H4 (cell line): ENCODE measurements around the gene BTBD1. TPM values are rescaled to one million over a fixed set of nuclear protein-coding genes. Genes with fewer than 3 reads are reported as not detected.
"Not testable (repeated sequence)": the region's sequence is repeated elsewhere in the genome, so short reads cannot be mapped to it uniquely, and the experiment has no call there.

Experiments used
- DNase-seq: peaks from one replicate; pipeline ENCODE4 v3.0.0-alpha.2; 2015; ENCODE audit warnings: low spot score
- total RNA-seq: library from RNA; depleted of rRNA; stranded (reverse); fragments of >200 nt; shearing (Covaris generic); gene quantifications from 2 replicates; pipeline ENCODE4 v1.2.3, GENCODE V29; 2014

BTBD1 gene
- total RNA-seq, 1 experiment from 2014 or later = 51.6 TPM

DNA sequence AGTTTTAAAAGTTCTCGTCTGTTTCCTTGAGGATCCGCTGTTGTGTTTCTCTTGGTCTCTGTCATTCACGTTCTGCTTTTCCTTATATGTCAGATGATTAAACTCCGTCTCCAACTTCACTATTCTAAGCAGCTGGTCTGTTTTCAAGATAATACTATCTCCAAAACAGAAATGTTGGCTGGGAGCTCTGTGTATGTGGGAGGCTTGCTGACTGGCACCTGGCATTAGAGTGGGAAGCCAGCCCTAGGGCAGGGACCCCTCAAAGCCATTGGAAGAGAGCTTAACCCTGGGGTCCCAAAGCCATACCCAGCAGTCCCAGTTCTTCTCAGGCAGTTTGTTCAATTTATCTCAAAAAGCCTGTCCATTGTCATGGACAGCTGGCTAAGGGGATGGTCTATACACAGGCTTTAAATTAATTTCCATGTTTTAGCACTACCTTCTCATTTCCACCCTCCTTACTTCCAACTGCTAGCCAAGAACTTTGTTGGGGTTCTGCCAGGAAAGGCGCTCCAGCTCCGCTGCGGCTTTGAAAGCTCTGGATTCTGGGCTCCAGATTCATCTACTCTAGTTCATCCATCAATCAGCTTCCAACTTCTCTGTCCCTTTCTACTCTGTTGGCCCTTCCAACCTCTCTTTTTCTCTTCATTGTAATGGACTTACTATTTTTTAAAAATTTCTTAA lies 9.2 kb downstream of the BTBD1 start:
- no peak for DNase-seq

DNA sequence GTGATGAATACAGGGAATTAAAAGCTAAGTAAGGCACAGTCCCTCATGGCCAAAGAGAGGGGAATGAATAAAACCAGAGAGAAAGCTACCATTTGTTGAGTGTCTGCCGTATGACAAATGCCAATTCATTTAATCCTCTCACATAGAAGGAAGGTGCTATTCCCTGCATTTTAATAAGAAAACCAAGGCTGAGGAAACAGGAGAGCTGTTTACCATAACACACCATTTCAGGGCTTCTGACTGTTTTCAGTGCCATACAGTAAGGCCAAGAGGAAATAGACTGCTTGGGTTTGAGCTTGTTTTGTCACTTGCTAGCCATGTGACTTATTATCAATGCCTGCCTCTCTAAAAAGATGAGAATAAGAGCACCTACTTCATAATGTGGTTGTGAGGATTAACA lies 10.1 kb downstream of the BTBD1 start:
- no peak for DNase-seq

DNA sequence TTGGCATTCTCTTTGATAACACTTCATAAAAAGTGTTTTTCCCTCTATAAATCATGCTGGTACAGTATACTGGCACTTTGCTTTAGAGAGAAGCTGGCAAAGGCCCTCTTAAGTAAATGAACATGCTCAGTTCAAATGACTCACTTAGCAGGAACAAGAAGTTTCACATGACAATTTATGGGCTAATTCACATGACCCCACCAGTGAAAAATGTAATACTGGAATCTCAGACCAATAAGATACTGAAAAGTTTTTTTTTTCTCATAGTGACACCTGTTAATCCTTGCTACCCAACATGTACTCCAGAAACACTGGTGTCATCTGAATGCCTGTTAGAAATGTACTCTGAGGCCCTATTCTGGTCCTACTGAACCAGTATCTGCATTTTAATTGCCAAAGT lies 13.9 kb downstream of the BTBD1 start:
- peak; percentile 41 for DNase-seq

DNA sequence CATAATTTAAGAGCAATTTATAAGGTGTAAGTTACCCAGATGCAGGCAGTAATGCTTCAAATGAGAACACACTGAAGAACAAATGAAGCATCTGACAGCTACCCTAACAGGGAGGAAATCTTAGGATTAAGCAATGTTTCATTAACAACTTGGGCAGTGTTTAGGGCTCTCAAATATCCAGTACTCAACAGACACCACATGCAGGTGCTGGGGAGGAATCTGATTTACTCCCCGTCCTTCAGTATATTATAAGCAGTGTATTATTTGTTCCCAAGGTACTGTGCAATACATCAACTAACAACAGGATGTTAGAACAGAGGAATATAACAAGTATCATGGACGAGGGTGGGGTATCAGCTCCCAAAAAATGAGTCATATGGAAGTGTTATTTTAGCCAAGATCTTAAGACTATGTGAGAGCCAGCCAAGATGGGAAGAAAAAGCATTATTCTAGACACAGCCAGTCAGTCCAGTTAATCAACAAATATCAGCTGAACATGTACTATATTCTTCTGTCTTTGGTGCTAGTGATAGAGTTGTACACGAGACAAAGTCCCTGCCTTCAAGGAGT lies 20.4 kb downstream of the BTBD1 start:
- no peak for DNase-seq

DNA sequence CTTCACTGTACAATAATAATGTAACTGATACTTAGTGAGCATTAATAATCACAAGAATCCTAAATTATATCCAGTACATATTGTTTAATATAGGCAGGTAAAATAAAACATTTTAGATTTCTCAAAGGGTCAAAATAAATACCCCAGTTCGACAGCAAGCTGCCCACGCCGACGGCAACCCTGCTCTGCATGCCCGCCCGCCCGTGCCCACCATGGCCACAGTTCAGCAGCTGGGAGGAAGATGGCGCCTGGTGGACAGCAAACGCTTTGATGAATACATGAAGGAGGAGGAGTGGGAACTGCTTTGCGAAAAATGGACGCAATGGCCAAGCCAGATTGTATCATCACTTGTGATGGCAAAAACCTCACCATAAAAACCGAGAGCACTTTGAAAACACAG lies 22.9 kb downstream of the BTBD1 start:
- DNase-seq = no peak

DNA sequence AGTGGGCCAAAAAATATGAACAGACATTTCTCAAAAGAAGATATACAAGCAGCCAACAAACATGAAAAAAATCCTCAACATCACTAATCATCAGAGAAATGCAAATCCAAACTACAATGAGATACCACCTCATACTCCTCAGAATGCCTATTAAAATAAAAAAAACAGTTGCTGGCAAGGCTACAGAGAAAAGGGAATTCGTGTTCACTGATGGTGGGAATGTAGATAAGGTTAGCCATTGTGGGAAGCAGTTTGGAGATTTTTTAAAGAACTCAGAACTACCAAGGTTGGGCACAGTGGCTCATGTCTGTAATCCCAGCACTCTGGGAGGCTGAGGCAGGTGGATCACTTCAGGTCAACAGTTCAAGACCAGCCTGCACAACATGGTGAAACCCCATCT lies 27.8 kb downstream of the BTBD1 start:
- no peak for DNase-seq

DNA sequence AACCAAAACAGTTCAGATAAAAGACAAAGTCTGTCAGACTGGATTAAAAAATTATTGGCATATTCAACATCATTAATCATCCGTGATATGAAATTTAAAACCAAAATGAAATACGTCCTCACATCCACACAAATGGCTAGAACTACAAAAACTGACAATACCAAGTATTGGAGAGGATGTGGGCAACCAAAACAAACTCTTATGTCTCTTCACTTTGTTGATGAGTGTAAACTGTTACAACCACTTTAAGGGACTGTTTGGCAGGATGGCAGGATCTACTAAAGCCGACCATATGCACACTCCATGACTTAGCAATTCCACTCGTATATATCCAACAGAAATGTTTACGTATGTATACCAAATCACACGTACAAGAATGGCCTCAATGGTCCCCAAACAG lies 30.8 kb downstream of the BTBD1 start:
- DNase-seq = no peak

DNA sequence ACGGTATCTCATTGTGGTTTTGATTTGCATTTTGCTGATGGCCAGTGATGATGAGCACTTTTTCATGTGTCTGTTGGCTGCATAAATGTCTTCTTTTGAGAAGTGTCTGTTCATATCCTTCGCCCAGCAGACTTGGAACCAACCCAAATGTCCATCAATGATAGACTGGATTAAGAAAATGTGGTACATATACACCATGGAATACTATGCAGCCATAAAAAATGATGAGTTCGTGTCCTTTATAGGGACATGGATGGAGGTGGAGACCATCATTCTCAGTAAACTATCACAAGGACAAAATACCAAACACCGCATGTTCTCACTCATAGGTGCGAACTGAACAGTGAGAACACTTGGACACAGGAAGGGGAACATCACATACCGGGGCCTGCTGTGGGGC lies 35.8 kb downstream of the BTBD1 start:
- not testable (repeated sequence) for DNase-seq

DNA sequence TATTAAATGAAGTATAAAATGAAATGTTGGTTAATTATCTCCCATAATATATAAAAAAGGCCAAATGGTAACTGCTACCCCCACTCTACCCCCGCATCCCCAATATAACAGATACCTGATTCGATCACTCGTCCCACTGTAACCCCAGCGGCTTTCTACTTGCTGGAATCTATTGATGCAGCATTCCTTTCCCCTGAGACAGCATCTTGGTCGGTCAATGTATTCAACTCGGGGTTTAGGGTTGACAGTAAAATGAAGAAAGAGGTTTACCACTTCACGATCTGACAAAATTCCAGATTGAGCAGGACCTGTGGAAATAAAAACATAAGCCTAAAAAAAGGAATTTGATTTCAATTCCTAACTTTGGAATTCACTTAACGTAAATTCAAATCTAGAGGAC lies 37.0 kb downstream of the BTBD1 start:
- no peak for DNase-seq

DNA sequence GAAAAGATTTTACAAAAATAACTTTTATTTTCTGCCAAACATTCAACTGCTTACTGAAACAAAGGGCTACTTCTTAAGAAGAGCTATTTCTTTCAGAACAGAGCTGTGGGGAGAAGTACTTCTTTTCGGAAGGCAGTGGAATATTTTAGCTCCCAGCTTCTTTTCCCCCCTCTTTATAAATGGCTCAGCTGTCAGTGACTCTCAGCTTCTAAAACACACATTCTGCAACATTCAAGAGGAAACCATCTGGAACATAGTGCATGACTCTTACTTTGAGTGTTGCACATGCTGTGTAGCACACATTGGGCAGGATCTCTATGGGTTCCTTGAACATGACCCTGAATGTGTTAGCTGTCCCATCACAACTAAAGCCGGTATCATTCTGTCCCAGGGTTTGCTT lies 48.6 kb downstream of the BTBD1 start:
- DNase-seq = no peak

DNA sequence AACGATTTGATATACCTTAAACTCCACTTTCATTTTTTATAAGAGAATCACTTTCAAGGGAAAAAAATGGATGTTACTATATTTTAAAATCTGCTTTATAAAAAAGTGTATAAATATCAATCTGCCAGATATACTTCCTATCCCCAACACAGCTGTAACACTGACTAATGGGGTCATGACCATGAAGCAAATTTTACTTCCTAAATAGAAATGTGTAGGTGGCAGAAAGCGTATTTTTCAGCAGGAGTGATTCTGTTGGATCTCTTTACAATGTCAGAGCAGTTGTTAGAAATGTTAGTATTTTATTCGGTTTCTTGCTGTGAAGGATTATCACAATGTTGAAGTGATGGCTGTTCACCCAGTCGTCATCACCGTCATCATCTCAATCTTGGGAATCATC lies 50.1 kb downstream of the BTBD1 start:
- no peak for DNase-seq

DNA sequence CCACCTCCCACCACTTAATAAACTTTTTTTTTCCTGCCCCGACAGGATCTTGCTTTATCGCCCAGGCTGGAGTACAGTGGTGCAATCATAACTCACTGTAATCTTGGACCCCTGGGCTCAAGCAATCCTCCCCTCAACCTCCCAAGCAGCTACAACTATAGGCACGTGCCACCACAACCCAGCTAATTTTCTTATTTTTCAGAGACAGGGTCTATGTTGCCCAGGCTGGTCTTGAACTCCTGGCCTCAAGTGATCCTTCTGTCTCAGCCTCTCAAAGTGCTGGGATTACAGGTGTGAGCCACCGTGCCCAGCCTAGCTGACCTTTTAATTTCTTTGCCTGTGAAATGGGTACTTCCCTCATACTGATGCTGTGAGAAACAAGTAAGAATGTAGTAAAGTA lies 51.7 kb downstream of the BTBD1 start:
- DNase-seq = no peak

DNA sequence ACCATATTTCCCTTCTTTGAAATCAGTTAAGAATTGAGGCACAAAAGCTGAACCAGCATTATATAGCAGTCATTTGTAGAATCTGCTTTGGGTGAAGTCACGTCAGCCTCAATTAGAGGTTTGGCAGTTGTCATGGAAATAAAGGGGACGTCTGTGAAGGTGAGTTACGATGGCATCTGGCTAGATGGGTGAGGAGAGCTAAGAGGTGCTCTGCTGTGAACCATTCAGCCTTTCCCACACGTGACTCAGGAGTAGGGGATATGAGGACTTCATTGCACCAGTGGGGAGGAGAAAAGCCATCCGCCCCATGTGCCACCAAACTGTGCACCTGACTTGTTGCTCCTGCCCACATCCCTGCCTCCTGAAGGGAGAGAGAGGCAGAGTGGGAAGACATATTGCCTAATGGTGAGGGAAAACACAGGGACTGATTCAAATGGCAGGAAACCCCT lies 52.8 kb downstream of the BTBD1 start:
- DNase-seq = no peak

DNA sequence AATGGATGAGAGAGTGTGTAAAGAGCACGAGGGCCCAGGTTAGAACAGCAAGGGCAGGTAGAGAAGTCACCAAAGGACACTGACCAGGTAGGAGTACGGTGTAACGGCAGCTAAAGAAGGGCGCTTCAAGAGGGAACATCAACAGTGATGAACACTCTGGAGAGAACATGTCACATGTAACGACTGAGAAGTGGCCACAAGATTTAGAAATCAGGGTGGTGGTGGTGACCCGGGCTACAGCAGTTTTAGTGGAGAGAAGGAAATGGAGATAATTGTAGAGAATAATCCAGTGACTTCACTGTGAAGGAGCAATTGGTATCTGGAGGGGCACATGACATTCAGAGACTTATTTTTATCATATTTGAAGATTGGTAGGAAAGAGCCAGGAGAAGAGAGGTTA lies 54.4 kb downstream of the BTBD1 start:
- DNase-seq = no peak

DNA sequence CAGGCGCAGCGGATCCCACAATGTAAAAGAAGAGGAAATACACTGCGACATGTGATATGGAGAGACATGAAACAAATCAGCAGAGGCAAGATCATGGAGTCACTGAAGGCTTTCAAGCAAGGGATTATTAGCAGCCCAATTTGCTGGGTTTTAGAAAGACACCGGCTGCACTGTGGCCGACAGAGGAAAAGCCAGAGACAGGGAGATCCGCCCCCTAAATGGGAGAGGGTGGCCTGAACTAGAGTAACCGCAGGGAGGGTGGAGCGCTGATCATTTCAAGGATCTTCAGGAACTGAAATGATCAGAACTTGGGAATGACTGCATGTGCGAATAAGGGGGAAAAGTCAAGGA lies 55.0 kb downstream of the BTBD1 start:
- no peak for DNase-seq

DNA sequence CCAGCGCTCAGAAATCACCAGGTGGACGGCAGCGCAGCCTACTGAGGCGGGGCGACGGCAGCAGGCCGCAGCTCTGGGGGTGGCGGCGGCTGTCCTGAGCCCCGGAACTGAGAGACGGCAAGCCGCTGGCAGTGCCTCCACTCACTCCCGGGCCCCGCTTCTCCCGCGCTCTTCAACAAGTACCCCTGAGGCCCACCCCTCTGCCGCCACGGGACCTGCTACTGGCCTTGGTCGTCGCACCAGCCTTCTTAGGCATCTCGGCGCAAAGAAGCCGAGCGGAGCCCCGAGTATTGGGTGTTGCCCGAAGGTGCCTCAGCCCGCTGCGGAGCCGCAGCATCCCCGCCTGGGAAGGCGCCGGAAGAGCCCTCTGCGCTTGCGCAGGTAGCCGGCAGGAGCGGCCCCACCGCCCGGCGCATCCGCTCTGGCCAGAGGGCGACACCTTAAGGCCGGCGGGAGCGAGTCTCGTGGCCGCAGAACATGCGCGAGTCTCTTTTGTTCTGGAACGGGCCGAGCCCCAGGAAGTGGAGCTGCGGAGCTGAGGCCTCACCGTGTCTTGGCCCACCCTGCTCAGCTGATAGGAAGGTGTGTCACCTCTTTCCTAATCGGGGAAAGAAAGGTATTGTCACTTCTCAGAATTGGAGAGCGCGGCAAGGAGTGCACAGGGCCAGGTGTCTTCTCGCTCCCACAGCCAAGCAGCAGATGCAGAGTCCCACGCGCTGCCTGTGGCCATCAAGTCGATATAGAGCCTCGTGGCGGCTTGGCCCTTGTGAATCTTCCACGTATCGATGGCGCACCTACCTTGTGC lies 55.6 kb downstream of the BTBD1 start, which contains the start of gene C15orf40:
C15orf40 (minus strand) TSS at position 369 of the 805 bp plus-strand sequence; CDS start at position 337, 32 bp downstream.
- peak; percentile 83 for DNase-seq

DNA sequence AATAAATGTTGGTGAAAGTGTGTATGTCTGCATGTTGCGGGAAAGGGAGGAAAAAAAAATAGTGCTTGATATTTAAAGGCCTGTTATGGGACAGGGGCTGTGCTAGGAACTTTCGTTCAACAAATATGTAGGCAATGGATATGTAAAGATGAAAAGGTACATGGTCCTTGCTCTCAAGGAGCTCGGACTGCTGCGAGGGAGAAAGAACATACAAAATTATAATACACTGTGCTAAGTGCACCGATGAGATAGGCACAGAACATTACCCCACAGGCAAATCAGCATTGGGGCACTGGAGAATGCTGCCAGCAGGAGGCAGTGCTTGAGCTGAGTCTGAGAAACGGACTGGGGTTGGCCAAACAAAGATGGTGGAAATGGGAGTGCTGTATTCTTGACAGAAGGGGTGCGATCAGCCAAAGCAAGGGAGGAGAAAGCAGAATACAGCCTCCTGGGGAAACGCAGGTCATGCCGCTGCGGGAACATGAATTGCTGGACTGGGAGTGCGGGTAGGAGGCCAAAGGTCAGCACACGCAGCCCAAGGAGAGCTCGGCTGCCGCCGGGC lies 56.3 kb downstream of the BTBD1 start:
- DNase-seq = peak; percentile 75

DNA sequence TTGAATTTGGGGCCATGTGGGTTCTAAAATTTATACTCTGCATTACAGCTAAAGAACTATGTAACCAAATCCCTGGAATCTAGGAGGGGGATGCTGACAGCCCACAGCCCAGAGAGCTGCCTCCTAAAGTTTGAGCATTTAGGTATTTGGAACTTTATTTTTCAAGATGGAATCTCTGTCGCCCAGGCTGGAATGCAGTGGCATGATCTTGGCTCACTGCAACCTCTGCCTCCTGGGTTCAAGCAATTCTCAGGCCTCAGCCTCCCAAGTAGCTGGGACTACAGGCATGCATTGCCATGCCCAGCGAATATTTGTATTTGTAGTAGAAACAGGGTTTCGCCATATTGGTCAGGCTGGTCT lies 66.4 kb downstream of the BTBD1 start:
- not testable (repeated sequence) for DNase-seq

DNA sequence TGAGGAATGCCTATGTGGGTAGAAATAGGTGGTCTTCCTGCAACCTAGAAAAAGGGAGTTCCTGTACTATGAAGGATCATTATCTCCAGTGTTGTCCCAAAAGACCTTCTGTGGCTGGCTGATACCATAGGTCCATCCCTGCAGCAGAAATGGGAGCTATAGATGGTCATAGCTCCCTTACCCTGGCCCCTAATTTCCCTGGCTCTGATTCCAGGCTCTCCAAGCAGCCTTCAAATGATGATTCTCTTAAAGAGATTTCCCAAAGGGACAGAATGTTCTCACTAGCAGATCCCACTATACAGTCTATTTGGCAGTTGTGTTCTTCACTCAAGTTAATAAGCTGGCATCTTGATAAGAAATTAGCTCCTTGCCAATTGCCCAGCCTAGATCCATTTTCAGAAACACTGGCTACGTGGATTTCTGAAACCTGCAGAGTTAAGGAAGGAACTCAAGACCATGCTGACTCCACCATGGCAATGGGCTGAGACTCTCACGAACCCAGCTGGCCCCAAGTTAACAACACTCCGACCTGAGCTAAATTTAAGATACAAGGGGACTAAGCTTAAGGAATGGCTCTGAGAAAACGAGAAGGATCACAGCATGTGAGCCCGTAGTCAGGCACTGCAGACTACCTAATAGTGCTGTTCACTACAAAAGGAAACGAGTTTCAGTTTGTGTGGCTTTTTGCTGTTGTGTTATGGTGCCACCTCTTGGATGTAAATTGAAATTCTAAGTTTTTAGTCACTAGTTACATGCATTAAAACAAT lies 67.0 kb downstream of the BTBD1 start:
- peak; percentile 62 for DNase-seq

DNA sequence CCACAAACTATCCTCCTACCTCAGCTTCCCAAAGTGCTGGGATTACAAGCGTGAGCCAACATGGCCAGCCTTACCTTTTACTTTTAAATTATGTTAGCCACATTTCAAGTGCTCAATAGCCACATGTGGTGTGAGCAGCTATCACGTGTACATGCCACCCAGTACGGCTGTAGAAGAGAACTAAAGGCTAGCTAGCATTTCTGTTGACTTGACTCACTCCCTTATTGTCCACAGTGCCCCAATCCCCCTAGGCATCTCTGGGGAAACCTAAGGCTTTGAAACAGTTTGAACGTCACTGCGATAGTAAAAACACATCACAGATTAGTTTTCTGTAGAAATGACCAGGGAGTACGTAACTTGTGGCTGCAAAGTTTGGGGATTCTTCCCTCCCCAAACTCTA lies 67.6 kb downstream of the BTBD1 start:
- DNase-seq = no peak

DNA sequence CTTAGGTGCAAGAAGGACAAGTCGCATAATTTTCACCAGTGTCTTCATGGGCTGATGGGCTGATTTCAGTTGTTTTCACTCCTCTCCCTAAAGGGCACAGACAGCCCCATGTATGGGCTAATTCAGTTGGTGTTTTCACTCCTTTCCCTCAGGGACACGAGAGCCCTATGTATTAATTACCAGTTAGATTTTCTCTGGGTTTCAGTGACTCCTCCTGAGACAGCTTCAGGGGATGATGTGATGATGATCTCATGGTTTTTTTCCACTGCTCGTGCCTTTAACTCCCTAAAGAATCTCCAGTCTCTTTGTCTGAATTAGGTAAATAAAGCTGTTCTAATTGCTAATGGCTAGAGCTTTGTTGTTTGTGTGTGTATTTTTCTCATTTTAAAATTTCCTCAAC lies 71.1 kb downstream of the BTBD1 start:
- DNase-seq = no peak

DNA sequence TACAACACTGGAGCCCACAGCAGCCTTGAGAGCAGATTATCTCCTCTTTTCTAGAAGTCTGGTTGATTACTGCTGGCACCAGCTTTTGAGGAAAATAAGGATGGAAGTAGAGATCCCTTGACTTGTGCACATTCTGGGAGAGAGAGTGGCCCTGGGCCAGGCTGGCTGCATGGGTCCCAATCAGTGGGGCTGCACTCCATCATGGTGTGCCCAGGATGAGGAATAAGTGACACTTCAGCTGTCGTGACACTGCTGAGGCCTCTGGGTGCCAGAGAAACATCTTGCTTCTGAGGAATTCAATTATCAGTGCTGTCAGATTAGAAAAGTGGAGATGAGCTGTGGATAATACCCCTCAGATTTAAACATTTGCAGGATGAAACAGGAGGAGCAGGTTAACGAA lies 72.0 kb downstream of the BTBD1 start:
- DNase-seq = no peak
